HG03039 (cell line): Measurements from ENCODE around the gene SLC22A17.
A peak's percentile ranks its signal among the peaks of the same experiment; 100 is the strongest.
"Not testable (repeated sequence)": the region's sequence is repeated elsewhere in the genome, so short reads cannot be mapped to it uniquely, and the experiment has no call there.

Source experiments
- ATAC-seq: cut with Tn5 transposase; IDR thresholded peaks from one replicate; pipeline ENCODE4 v1.9.1; 2021; ENCODE audit warnings: mild to moderate bottlenecking, moderate library complexity; ENCODE audit not compliant: unreplicated experiment

Gene SLC22A17

GRCh38 chr14:23346693-23347405 lies 5.8 kb downstream of the SLC22A17 start:
- no peak for ATAC-seq

GRCh38 chr14:23345987-23346692 lies 6.5 kb downstream of the SLC22A17 start:
- ATAC-seq, result no peak

GRCh38 chr14:23344481-23344880 lies 8.2 kb downstream of the SLC22A17 start:
- ATAC-seq, result no peak

GRCh38 chr14:23339506-23340268 lies 13.0 kb downstream of the SLC22A17 start:
- ATAC-seq, result no peak

GRCh38 chr14:23335623-23336022 lies 17.1 kb downstream of the SLC22A17 start:
- ATAC-seq, result no peak

GRCh38 chr14:23327947-23328744 lies 24.5 kb downstream of the SLC22A17 start:
- ATAC-seq, result no peak

- ATAC-seq, result no peak
Measured at GRCh38 chr14:23326491-23327332, 26.0 kb downstream of the SLC22A17 start.

GRCh38 chr14:23325746-23326145 lies 26.9 kb downstream of the SLC22A17 start:
- not testable (repeated sequence) for ATAC-seq

- ATAC-seq, result no peak
Measured at GRCh38 chr14:23324993-23325392, 27.7 kb downstream of the SLC22A17 start.

- ATAC-seq, result no peak
Measured at GRCh38 chr14:23324455-23324846, 28.2 kb downstream of the SLC22A17 start.

GRCh38 chr14:23323838-23324454 lies 28.7 kb downstream of the SLC22A17 start:
- ATAC-seq, result no peak

- ATAC-seq, result no peak
Measured at GRCh38 chr14:23322568-23323517, 29.8 kb downstream of the SLC22A17 start.

- ATAC-seq, result peak; percentile 17
Measured at GRCh38 chr14:23321572-23322547, 30.8 kb downstream of the SLC22A17 start.

GRCh38 chr14:23320584-23321571 lies 31.8 kb downstream of the SLC22A17 start, which contains the start of gene PABPN1:
TSS of gene PABPN1 (plus strand) at chr14:23321457. CDS start at chr14:23321470, 13 bp downstream.
- ATAC-seq, result peak; percentile 88

GRCh38 chr14:23319746-23320583 lies 32.7 kb downstream of the SLC22A17 start:
- ATAC-seq, result no peak
